GM12801 (cell line): ENCODE data around the gene CMTM4.

Source experiments
- CTCF ChIP-seq: IDR thresholded peaks from one replicate; pipeline ENCODE4 v1.5.1; 2011; ENCODE audit warnings: control low read depth; ENCODE audit not compliant: insufficient read length; ENCODE audit errors: extremely low read depth

Gene CMTM4

DNA sequence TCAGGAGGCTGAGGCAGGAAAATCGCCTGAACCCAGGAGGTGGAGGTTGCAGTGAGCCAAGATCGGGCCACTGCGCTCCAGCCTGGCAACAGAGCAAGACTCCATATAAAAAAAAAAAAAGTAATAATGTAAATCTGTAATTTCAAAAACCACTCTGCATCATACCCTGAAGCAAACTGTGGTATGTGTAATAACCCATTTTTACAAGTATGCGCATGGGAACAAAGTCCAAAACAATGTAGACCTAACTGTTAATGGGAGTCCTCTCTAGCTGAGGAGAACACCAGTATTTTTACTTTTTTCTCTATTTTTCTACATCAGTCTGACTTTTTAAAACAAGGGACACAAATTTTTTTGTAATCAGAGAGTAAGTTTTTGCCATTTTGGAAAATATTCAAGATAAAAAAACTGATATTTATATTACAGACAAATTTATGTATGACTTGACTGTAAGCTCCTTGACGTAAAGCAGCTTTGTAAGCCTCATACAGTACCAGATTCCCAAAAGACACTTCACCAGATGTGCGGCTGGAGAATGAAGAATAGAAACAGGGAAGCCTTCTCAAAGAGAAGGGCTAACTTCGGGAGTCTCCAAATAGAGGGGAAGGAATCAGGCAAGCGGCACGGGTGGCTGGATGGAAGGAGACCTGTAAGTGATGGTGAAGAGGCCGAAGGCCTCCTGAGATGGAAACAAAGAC is 25.7 kb downstream of the CMTM4 start:
- TF ChIP-seq CTCF: no peak

DNA sequence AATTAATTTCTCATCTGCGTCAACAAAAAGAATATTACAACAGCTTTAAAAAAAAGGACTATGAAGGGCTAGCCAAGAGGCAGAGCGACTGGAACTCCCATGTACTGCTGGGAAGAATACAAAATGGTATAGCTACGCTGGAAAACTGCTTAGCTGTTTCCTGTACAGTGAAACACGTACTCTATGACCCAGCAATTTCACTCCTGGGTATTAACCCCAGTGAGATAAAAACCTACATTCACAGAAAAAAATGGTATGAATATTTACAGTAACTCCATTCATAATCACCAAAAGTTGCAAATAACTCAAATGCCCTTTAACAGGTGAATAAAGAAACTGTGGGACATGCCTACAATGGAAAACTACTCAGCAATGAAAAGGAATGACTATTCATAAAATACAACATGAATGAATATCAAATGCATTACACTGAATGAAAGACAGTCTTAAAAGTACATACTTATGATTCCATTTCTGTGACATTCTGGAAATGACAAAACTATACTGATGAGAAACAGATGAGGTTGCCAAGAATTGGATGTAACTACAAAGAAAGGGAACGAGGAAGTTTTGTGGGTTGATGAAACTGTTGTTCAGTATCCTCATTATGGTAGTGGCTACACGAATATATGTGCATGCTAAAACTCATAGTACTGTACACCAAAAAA is 27.6 kb downstream of the CMTM4 start:
- no peak for TF ChIP-seq CTCF

DNA sequence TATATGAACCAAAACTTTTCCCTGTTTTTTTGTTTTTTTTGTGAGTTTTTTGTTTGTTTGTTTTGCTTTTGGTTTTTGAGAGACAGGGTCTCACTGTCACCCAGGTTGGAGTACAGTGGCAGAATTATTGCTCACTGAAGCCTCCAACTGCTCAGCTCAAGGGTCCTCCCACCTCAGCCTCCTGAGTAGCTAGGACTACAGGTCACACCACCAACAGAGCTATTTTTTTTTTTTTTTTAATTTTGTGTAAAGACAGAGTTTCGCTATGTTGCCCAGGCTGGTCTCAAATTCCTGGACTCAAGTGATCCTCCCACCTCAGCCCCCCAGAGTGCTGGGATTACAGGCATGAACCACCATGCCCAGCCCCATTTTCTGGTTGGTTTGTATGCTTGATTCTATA is 28.6 kb downstream of the CMTM4 start:
- no peak for TF ChIP-seq CTCF

- TF ChIP-seq CTCF: no peak
These were observed 33.9 kb downstream of the CMTM4 start for GRCh38 chr16:66662445-66663194.

GRCh38 chr16:66661210-66661560 is 35.4 kb downstream of the CMTM4 start:
- TF ChIP-seq CTCF: no peak

DNA sequence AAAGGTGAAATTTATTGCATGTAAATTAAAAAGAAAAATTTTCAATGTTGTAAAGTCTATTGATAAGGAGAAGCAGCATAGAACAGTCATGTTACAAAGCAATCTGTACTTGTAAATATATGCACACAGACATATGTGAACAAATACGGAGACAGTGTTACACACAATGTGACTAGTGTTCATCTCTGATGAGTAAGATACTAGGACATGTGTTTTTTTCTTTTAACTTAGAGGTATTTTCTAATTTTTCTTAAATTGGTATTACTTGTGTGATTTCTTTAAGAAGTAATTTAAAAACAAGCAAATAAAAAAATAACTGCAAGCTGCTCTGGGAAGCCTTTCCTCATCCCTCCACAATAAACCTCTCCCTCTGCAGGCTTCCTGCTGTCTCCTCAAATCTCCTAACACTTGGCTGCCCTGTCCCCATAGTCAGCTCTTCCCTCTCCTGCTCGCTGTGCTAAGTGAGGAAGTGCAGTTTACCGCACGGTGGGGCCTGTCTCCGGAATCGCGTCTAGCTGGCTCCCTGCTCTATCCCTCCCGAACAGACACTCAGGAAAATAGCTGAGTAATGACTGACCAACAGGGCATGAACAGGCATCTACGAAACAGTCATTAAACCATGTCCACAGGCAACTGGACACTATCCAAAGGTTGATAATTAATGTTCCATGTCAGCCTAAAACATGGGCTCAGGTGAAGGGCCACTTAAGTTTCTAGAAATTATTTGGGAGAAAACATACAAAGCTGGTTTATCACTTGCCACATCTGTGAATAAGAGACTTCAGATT is 35.9 kb downstream of the CMTM4 start:
- no peak for TF ChIP-seq CTCF

- TF ChIP-seq CTCF: no peak
These were observed 37.7 kb downstream of the CMTM4 start for GRCh38 chr16:66658860-66659190.
